OCI-LY3 (cell line): ENCODE results near the gene AUTS2.
A peak's percentile ranks its signal among the peaks of the same experiment; 100 is the strongest.

Experiments
- H2AFZ ChIP-seq: fragments of 200-600, 300-600 bp; shearing (Covaris generic); 2 replicates; pipeline ENCODE4 v1.6.0; 2014; ENCODE audit warnings: antibody characterized with exemption, low read depth, low read length
- H3K27ac ChIP-seq: fragments of 200-600, 300-600 bp; sonication (generic); 2 replicates; pipeline ENCODE4 v1.5.1; 2014; ENCODE audit warnings: mild to moderate bottlenecking, low read length, moderate library complexity, mixed read lengths
- H3K27me3 ChIP-seq: fragments of 200-600, 300-600 bp; sonication (generic); 2 replicates; pipeline ENCODE4 v1.6.1; 2014; ENCODE audit warnings: low read depth, low read length, mixed read lengths
- H3K36me3 ChIP-seq: fragments of 200-600, 300-600 bp; sonication (generic); replicated peaks from 2 replicates; pipeline ENCODE3; 2014; ENCODE audit warnings: low read depth, low read length, mixed read lengths
- H3K4me1 ChIP-seq: fragments of 300-600, 200-600 bp; sonication (generic); 2 replicates; pipeline ENCODE4 v1.6.1; 2014; ENCODE audit warnings: low read length, mixed read lengths
- H3K4me2 ChIP-seq: fragments of 200-600, 300-600 bp; sonication (generic); 2 replicates; pipeline ENCODE4 v1.6.1; 2014; ENCODE audit warnings: low read length, mixed read lengths
- H3K4me3 ChIP-seq: fragments of 300-600, 200-600 bp; sonication (generic); 2 replicates; pipeline ENCODE4 v1.5.1; 2014; ENCODE audit warnings: antibody characterized with exemption, mild to moderate bottlenecking, low read length, moderate library complexity
- H3K79me2 ChIP-seq: fragments of 300-600, 200-600 bp; shearing (Covaris generic); 2 replicates; pipeline ENCODE4 v1.6.1; 2014; ENCODE audit warnings: mild to moderate bottlenecking, low read length, mixed read lengths
- H3K9ac ChIP-seq: fragments of 300-600, 200-600 bp; shearing (Covaris generic); 2 replicates; pipeline ENCODE4 v1.6.0; 2014; ENCODE audit warnings: mild to moderate bottlenecking, low read length, moderate library complexity
- H3K9me3 ChIP-seq: fragments of 200-600, 300-600 bp; shearing (Covaris generic); 2 replicates; pipeline ENCODE4 v1.6.1; 2014; ENCODE audit warnings: low read length, mixed read lengths; ENCODE audit not compliant: insufficient read depth
- H4K20me1 ChIP-seq: fragments of 200-600, 300-600 bp; sonication (generic); 2 replicates; pipeline ENCODE4 v1.6.1; 2016; ENCODE audit warnings: low read length, mixed read lengths; ENCODE audit not compliant: insufficient read depth
- EZH2phosphoT487 ChIP-seq: fragments of 200-600 bp; shearing (Covaris generic); IDR thresholded peaks from 2 replicates; pipeline ENCODE4 v1.6.1; 2018; ENCODE audit warnings: antibody characterized with exemption, mixed run types, low read depth
- TF ChIP-seq, protein P1 (sequence below): fragments of 200-600, 300-600 bp; sonication (generic); IDR thresholded peaks from 2 replicates; pipeline ENCODE4 v1.5.1; 2014; ENCODE audit warnings: antibody characterized with exemption, low read length, low read depth

The AUTS2 gene

DNA sequence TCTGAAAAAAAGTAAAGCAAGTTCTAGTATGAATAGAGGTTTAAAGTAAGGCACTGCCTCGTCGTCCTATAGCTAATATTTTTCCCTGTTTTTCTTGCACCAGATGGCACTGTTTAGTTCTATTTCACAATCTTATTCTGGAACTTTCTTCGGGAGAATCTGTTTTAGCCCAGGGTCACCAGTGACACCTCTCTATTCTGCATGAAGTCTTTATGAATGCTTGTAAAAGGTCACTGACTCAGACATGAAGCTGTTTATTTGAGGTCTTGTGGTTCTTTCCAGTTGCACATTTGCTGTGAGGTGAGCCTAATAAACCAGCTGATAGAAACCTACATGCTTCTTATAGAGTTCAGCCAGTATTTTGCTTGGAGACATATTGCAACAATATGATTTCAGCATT lies 444.3 kb downstream of the AUTS2 start:
- no peak for TF ChIP-seq EZH2phosphoT487
- TF ChIP-seq, protein P1, sequence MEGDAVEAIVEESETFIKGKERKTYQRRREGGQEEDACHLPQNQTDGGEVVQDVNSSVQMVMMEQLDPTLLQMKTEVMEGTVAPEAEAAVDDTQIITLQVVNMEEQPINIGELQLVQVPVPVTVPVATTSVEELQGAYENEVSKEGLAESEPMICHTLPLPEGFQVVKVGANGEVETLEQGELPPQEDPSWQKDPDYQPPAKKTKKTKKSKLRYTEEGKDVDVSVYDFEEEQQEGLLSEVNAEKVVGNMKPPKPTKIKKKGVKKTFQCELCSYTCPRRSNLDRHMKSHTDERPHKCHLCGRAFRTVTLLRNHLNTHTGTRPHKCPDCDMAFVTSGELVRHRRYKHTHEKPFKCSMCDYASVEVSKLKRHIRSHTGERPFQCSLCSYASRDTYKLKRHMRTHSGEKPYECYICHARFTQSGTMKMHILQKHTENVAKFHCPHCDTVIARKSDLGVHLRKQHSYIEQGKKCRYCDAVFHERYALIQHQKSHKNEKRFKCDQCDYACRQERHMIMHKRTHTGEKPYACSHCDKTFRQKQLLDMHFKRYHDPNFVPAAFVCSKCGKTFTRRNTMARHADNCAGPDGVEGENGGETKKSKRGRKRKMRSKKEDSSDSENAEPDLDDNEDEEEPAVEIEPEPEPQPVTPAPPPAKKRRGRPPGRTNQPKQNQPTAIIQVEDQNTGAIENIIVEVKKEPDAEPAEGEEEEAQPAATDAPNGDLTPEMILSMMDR: peak; percentile 28; the same call in 1 of the 2 replicates
- H3K9ac ChIP-seq: no peak overlapping the region

DNA sequence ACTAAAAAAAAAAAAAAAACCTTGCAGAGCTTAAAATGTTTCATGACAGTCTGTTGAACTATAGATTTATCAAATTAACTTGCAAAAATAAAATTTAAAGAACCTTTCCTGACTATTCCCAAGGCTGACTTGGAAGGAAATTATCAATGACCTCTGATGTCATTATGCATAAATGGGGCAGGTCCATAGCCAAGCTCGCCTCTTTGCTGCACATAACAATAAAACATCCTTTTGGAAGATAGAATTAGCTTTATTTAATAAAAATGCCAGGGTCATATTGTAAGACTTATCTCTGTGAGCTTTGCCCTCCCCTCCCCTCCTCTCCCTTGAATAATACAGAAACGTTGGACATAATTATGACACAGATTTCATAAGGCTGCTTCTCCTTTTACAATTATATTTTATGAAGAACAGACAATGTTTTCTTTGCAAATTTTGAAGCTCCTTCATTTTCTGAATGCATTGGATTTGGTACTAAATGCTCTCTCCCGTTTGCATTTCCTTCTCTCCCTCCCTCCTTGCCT lies 444.8 kb downstream of the AUTS2 start:
- Histone ChIP-seq H3K4me1 (no peaks in the 10 kb centered on the region), H3K27ac (no peak overlapping the region), H3K9me3 (no peaks in the 10 kb centered on the region), H3K4me3 (no peak overlapping the region), H3K4me2 (no peak overlapping the region), H3K27me3 (no peaks in the 10 kb centered on the region), H4K20me1 (no peaks in the 10 kb centered on the region), H2AFZ (no peak overlapping the region), H3K79me2 (no peaks in the 10 kb centered on the region), H3K36me3 (no peaks in the 10 kb centered on the region), H3K9ac (no peak overlapping the region)
- no peak for TF ChIP-seq EZH2phosphoT487
- TF ChIP-seq, protein P1: no peak

More for the DNA sequence above, 444.3 kb downstream of the AUTS2 start:
- Histone ChIP-seq H3K4me2 (no peak overlapping the region), H3K4me3 (no peak overlapping the region), H3K36me3 (no peaks in the 10 kb centered on the region), H3K79me2 (no peaks in the 10 kb centered on the region), H3K27me3 (no peaks in the 10 kb centered on the region), H2AFZ (no peak overlapping the region), H3K4me1 (no peaks in the 10 kb centered on the region), H3K27ac (no peak overlapping the region), H3K9me3 (no peaks in the 10 kb centered on the region), H4K20me1 (no peaks in the 10 kb centered on the region)

DNA sequence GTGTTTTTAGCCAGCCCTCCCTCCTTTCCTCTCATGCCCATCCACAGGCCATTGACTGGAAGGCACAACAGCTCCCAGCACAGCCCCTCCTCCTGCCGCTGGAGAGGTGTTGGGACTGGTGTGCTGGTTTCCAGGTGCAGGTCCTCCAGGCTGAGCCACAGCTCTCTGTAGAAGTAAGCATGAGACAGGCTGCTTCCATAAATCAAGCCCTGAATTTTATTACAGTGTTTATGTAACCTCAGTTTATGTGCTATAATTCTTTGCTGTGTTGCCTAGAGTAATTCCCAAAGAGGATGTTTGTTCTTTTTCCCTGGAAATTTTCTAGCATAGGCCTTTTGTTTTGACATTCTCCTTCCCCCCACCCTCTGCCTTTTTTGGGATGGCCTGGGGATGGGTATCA lies 445.8 kb downstream of the AUTS2 start:
- no peak overlapping the region for H3K9ac ChIP-seq
- no peaks in the 10 kb centered on the region for H3K79me2 ChIP-seq
- H3K4me1 ChIP-seq: no peaks in the 10 kb centered on the region
- H3K4me2 ChIP-seq: no peak overlapping the region
- no peak overlapping the region for H3K4me3 ChIP-seq
- H3K36me3 ChIP-seq: no peaks in the 10 kb centered on the region
- no peaks in the 10 kb centered on the region for H4K20me1 ChIP-seq
- TF ChIP-seq, protein P1: no peak
- TF ChIP-seq EZH2phosphoT487: no peak
- H3K27me3 ChIP-seq: no peaks in the 10 kb centered on the region
- H3K9me3 ChIP-seq: no peaks in the 10 kb centered on the region
- no peak overlapping the region for H2AFZ ChIP-seq
- H3K27ac ChIP-seq: no peak overlapping the region

DNA sequence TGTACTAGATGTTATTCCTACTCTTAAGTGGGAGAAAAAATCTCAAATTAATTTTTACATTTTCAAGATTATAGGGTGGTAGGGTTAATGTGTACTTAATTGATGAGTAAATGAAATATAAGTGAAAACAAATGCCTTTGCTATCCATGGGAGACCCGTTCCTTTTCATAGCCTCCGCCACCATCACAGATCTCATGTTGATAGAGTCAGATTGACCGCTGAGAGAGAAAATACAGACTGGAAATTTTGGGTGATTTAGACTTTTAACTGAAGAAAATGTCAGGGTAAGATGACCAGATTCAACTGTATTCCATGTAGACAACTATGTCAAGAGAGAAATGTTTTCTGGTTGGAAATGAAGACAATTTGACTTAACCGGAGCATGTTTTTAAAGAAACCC lies 446.2 kb downstream of the AUTS2 start:
- H3K9me3 ChIP-seq: no peaks in the 10 kb centered on the region
- no peak overlapping the region for H3K9ac ChIP-seq
- no peak overlapping the region for H2AFZ ChIP-seq
- H4K20me1 ChIP-seq: no peaks in the 10 kb centered on the region
- H3K4me2 ChIP-seq: no peak overlapping the region
- TF ChIP-seq, protein P1: no peak
- TF ChIP-seq EZH2phosphoT487: no peak
- no peak overlapping the region for H3K4me3 ChIP-seq
- no peaks in the 10 kb centered on the region for H3K4me1 ChIP-seq
- no peaks in the 10 kb centered on the region for H3K27me3 ChIP-seq
- H3K27ac ChIP-seq: no peak overlapping the region
- H3K79me2 ChIP-seq: no peaks in the 10 kb centered on the region
- H3K36me3 ChIP-seq: no peaks in the 10 kb centered on the region
